Measurements from ENCODE around the gene DEPDC1.

DEPDC1 gene

DNA sequence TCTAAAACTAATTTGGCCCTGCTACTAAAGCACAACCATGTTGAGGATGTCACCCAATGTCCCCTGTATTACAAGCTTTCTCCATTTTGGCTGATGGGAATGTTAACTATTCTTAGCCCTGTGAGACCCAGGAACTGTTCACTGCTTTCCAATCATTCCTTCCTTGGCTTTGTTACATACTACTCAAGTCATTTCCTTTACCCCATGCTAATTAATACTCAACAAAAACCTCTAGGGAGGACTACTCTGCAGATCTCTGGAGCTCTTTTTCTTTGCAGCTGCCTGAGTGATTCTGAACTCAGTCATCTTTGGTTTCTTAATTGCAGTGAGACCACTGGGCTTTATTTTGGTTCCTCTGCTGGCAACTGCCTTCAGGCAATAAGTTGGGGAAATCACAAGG is 23.8 kb downstream of the DEPDC1 start:
- no peak for DNase-seq (ENCODE audit: low read depth)

DNA sequence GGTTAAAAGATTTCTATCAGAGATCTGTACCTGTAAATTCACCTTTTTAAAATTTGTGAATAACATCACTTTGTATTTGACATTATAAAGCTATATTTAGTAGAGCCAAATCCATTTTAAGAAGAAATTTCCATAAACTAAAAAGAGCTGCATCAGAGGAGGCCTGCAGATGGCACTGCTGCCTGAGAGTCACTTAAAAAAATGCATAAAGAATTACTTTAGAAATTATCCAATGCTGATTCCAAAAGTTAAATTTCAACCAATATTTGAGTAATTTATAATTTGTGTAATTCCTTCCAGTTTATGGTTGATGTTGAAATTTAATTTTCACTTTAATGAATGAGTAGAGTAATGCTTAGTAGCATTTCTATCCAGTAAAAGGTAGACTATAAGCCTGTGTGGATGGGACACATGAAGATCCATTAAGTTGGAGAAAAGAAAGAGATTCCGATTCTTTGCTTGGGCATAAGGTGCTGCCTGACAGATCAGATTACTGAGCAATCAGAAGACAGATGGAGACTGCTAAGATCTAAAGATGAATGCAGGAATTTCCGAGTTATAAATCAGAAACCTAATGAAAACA is 26.4 kb downstream of the DEPDC1 start:
- DNase-seq (ENCODE audit: low read depth) = peak; percentile 32

DNA sequence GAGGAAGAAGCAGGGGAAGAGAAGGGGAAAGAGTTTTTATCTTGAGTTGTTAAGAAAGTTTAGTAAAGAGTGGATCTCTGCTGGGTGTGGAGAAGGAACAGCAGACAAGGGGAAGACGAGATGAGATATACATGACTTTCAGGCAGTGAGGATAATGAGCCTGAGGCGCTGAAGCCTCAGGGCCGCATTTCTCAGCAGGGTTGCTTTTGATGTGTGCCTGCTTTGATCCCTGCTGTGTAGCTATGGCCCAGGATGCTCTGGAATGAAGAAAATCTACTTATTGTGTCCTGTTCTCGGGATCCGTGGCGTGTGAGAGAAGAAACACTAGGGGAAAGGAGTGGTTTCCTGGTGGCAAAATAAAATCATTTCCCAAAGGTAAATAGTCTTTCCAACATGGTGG is 32.0 kb downstream of the DEPDC1 start:
- no peak for DNase-seq (ENCODE audit: low read depth)

DNA sequence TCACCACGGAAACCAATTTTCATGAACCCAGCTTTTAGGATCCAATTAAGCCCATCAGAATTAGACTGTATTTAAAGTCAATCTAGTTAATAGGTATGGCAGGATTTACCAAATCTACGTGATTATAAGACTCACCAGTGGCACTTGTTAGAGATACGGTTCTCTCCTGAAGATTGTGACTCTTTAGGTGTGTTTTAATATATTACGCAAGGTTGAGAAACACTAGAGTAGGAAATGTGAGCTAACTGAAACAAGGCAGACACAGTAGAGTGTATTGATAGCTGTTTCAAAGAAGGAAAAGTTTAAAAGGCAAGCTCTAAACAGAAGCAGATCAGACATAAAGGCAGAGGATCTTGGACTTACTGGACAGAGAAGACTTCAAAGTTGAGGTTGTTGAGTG is 35.9 kb downstream of the DEPDC1 start:
- DNase-seq (ENCODE audit: low read depth) = no peak

DNA sequence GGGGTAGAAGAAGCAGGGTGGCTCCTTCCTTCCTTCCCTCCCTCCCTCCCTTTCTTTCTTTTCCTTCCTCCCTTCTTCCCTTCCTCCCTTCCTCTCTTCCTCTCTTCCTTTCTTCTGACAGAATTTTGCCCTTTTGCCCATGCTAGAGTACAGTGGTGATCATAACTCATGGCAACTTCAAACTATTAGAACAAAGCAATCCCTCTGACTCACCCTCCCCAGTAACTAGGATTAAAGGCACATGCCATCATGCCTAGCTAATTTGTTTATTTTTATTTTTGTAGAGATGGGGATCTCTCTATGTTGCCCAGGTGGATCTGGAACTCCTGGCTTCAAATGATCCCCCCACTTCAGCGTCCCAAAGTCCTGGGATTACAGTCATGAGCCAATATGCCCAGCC is 37.1 kb downstream of the DEPDC1 start:
- DNase-seq (ENCODE audit: low read depth) = no peak

- no peak for DNase-seq (ENCODE audit: low read depth)
These were observed 37.8 kb downstream of the DEPDC1 start for GRCh38 chr1:68459091-68459490.

DNA sequence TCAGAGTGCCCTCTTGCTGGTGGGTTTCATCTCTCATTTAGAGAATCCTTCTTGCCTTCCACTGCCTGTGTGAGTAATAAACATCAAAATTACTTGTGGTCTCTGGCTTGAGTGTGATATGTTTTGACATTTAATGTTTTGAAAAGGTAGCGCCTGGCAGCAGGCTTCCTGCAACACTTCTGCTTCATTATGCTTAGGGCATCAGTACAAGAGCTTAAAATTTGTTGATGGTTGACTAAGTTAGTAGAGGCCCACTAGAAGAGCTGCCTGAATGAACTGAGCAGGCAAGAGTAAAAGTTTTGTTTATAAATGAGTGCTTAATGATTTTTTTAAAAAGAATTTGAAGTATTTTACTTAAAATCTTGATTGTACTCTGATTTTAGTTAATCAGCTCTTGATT is 40.7 kb downstream of the DEPDC1 start:
- DNase-seq (ENCODE audit: low read depth) = no peak

- DNase-seq (ENCODE audit: low read depth) = no peak
These were observed 42.3 kb downstream of the DEPDC1 start for GRCh38 chr1:68454534-68454933.

DNA sequence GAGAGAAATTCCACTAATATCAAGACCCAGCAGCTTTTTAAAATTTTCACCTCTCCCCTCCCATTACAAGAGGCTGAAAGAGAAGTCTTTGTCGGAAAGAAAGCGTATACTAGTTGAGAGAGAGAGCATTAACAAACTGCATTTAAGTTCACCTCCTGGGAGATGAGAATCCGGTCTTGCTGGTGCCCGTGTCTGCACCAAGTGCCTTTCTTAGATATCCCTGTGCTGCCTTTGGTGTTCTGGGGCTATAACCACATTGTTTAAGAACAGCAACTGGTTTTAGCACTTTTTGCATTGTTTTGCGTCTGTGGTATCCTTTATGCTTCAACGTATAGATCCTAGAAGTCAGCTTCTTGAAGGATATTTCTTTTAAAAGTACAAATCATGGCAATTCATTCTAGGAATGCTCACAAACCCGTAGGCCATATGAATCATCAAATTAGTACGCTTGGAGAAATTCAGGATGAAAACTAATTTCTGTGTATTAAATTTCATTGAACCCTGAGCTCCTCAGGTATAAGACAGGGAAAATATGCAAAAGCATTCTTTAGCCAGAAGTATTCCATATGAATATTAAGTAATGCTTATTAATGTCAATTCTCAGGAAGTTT is 43.7 kb downstream of the DEPDC1 start:
- peak; percentile 18 for DNase-seq (ENCODE audit: low read depth)

GRCh38 chr1:68449901-68450300 is 47.0 kb downstream of the DEPDC1 start, which contains the start of gene RPE65:
Gene RPE65 (minus strand): TSS chr1:68449954. CDS start chr1:68449905, 49 bp downstream.
- DNase-seq (ENCODE audit: low read depth) = no peak

- DNase-seq (ENCODE audit: low read depth) = no peak
These were observed 48.5 kb downstream of the DEPDC1 start for GRCh38 chr1:68448365-68448764.

DNA sequence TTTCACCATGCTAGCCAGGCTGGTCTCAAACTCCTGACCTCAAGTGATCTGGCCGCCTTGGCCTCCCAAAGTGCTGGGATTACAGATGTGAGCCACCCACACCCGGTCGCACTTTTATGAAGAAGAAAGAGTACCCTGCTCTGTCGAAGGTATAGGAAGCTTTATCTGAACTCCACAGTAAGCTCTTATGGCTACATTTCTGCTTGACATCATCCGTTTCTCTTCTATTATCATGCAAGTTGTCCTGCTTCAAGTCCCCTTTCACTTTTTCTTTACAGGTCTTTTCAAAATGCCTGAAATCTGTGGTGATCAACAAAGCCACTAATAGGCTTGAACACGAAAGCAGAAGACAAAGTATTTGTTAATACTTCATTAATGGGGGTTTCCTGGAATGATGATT is 51.2 kb downstream of the DEPDC1 start:
- no peak for DNase-seq (ENCODE audit: low read depth)

- DNase-seq (ENCODE audit: low read depth) = peak; percentile 61
These were observed 53.9 kb downstream of the DEPDC1 start for GRCh38 chr1:68442822-68443556.

DNA sequence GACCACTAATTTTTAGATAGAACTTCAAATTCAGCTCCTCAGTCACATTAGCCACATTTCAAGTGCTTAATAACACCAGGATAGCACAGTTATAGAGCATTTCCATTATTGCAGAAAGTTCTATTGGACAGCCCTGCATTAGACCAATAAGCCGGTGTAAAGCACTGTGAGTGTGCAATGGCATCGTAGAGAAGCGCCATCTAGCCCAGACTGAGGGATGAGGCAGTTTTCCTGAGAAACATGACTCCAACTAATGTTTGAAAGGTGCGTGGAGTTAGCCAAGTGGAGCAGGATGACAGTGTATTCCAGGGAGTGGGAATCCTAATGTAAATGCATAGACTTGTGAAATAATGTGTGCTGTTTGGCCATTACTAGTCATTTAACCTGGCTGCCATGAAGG is 54.9 kb downstream of the DEPDC1 start:
- DNase-seq (ENCODE audit: low read depth) = peak; percentile 10

- no peak for DNase-seq (ENCODE audit: low read depth)
These were observed 58.6 kb downstream of the DEPDC1 start for GRCh38 chr1:68438310-68438709.

- no peak for DNase-seq (ENCODE audit: low read depth)
These were observed 63.5 kb downstream of the DEPDC1 start for GRCh38 chr1:68433395-68433794.

GRCh38 chr1:68431076-68431475 is 65.8 kb downstream of the DEPDC1 start:
- DNase-seq (ENCODE audit: low read depth) = no peak

GRCh38 chr1:68429233-68429808 is 67.6 kb downstream of the DEPDC1 start:
- DNase-seq (ENCODE audit: low read depth) = no peak

DNA sequence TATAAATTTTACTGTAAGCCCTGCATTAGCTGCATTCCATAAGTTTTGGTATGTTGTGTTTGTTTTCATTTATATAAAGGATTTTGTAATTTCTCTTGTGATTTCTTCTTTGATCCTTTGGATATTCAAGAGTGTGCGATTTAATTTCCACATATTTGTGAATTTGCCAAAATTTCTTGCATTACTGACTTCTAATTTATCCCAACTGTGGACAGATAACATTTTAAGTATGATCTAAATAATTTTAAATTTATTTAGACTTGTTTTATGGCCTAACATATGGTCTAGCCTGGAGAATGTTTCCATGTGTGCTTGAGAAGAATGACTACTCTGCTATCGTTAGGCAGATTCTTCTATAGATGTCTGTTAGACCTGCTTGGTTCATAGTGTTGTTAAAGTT is 70.3 kb downstream of the DEPDC1 start:
- DNase-seq (ENCODE audit: low read depth) = peak; percentile 28
